AG08395 (cell line): ENCODE measurements around the gene B4GALT1.

Experiments
- DNase-seq: peaks from one replicate; pipeline ENCODE4 v3.0.0; 2012; ENCODE audit warnings: mixed read lengths, low spot score

Gene B4GALT1

GRCh38 chr9:33167084-33167971 lies at the start of gene B4GALT1:
B4GALT1 (minus strand) TSS chr9:33167336; CDS start chr9:33167169, 167 bp downstream.
- DNase-seq = peak; percentile 96

GRCh38 chr9:33211695-33212393 lies 44.7 kb upstream of the B4GALT1 start:
- DNase-seq = no peak

- DNase-seq = no peak
Observed at GRCh38 chr9:33210006-33210715, 43.0 kb upstream of the B4GALT1 start.

GRCh38 chr9:33209394-33209793 lies 42.3 kb upstream of the B4GALT1 start:
- DNase-seq = no peak

GRCh38 chr9:33202552-33203201 lies 35.5 kb upstream of the B4GALT1 start:
- DNase-seq = peak; percentile 58

GRCh38 chr9:33202018-33202417 lies 34.9 kb upstream of the B4GALT1 start:
- no peak for DNase-seq

- peak; percentile 81 for DNase-seq
Observed at GRCh38 chr9:33198165-33198564, 31.0 kb upstream of the B4GALT1 start.

GRCh38 chr9:33197279-33198152 lies 30.4 kb upstream of the B4GALT1 start:
- DNase-seq = no peak

GRCh38 chr9:33196736-33197135 lies 29.6 kb upstream of the B4GALT1 start:
- DNase-seq = no peak

GRCh38 chr9:33193818-33194217 lies 26.7 kb upstream of the B4GALT1 start:
- DNase-seq = no peak

GRCh38 chr9:33192493-33193255 lies 25.5 kb upstream of the B4GALT1 start:
- no peak for DNase-seq

GRCh38 chr9:33190021-33190705 lies 23.0 kb upstream of the B4GALT1 start:
- no peak for DNase-seq

GRCh38 chr9:33189331-33189791 lies 22.2 kb upstream of the B4GALT1 start:
- no peak for DNase-seq

- DNase-seq = no peak
Observed at GRCh38 chr9:33188711-33189110, 21.6 kb upstream of the B4GALT1 start.

GRCh38 chr9:33187519-33188218 lies 20.5 kb upstream of the B4GALT1 start:
- DNase-seq = peak; percentile 78

GRCh38 chr9:33186457-33187168 lies 19.5 kb upstream of the B4GALT1 start:
- no peak for DNase-seq

- no peak for DNase-seq
Observed at GRCh38 chr9:33185858-33186257, 18.7 kb upstream of the B4GALT1 start.

- DNase-seq = no peak
Observed at GRCh38 chr9:33185406-33185805, 18.3 kb upstream of the B4GALT1 start.
